TTC549 (cell line): ENCODE results near the gene SNX8.

ENCODE experiments used
- FAIRE-seq: peaks from 2 replicates; lab custom pipeline; 2012; peaks lifted over from hg19 to GRCh38; lab: Jason Lieb, UNC

The SNX8 gene

DNA sequence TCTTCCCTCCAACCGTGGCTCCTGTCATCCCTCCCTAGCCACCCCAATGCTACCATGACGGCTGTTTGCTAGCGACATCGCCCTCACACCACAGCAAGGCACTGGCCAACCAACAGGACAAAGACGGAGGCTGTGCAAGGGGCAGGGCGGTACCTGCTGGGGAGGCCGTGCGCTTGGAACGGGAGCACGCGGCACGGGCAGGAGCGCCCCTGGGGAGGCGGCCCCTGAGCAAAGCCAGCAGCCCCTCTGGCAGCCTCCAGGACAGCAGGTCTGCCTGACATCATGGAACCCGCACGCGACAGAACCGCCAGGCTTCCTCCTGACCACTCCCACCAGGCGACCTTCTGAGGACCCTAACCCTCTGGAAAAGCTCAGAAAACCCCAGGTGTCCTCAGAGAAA, 94.2 kb downstream of the SNX8 start:
- no peak for FAIRE-seq

DNA sequence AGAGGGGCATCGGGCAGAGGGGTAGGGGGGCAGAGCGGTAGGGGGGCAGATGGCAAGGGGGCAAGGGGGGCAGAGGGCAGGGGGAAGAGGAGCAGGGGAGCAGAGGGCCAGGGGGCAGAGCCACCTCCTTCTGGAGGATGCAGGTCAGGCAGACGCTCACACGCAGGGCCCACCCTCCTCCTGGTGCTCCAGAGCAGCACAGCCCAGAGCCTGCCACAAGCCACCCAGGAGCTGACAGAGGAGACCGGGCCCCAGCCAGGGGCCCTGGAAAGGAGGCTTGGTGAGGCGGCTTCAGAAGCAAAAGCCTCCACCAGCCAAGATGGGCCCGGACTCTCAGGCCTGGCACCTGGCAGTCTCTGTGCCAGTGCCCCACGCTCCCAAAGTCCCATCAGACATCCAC, 94.6 kb downstream of the SNX8 start:
- FAIRE-seq, result no peak

DNA sequence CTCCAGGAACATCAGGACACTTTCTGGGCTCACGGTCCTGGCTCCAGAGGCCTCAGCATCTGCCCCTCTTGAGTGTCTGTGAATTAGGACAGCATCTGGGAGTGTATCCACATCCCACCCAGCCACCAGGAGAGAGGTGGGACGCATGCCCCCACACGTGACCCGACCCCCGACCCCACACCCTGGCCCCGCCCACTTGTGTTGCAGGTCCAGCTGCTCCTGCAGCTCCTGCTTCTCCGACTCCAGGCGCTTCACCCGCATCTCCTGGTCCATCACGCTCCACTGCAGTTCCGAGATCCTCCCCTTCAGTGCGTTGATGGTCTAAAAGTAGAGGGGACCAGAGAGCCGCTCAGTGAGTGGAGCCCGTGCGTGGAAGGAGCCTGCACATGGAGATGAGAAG, 95.1 kb downstream of the SNX8 start:
- no peak for FAIRE-seq

DNA sequence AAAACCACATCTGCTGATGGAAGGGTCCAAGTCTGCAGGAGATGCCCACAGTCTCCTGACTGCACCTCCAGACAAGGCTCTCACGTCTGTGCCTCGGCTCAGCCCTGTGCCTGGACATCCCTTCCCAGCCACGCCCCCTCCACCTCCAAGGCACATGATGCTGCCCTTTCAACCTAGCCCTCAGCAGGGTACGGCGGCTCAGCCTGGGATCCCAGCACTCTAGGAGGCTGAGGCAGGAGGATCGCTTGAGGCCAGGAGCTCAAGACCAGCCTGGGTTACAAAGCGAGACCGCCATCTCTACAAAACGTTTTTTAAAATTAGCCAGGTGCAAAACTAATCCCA, 95.8 kb downstream of the SNX8 start:
- no peak for FAIRE-seq

DNA sequence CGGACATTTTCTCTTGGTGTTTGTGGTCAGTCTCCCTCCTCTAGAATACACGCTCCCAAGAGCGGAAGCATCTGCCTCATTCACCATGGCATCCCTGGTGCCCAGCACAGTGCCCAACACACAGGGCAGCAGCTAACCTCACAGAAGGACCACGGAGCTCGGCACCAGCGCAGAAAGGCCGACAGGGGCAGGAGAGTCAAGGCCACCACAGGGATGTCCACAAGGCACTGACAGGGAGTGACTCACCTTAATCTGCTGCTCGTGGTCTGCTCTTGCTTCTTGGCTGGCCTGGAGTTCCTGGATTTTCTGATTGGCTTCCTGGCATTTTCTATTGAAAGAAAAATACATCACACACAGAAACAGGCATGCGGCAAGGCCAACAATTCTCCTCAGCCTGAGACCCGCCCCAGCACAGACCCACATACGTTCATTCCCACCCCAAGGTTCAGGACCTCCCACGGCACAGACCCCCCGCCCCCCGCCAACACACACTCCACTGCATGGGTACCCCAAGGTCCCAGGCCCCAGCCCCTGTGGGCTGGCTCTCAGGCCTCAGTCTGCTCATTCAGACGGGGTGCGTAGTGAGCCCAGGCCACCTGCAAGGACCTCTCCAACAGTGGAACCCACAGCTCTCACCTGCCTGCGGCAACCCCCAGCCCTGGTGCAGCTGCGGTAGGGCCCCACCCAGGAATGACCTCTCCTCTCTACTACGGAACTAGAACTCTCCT, 96.4 kb downstream of the SNX8 start:
- no peak for FAIRE-seq

DNA sequence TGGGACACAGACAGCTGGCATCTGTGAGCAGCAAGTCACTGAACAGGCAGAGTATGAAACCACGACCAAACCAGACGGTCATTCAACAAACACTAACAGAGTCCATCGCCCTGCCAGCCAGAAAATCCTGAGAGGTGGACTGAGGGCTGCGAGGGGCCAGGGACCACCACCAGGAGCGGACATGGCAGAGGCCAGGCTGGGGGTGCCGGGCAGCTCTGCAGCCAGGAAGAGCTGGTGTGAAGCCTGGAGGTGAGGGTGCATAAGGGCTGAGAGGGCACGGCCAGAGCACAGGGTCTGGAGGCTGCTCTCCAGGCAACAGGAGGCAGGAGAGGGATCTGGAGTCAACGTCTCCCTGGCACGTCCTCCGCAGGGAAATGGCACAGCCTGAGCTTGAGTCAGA, 97.0 kb downstream of the SNX8 start:
- FAIRE-seq, result no peak

DNA sequence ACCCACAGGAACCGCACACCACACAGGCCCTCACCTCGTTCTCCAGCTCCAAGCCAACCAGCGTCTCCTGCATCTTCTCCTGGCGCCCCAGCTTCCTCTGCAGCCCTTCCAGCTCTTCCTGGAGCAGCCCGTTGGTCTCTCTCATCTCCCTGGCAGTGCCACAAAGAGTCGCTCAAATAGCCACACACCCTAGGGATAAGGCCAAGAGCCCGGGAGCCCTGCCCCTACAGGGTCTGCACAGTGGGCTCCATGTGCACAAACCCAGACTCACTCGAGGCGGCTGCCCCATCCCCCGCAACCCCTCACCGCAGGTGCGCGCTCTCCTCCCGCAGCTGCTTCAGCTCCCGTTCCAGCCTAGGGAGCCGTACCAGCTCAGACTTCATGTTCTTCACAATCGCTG, 98.4 kb downstream of the SNX8 start:
- FAIRE-seq, result no peak

DNA sequence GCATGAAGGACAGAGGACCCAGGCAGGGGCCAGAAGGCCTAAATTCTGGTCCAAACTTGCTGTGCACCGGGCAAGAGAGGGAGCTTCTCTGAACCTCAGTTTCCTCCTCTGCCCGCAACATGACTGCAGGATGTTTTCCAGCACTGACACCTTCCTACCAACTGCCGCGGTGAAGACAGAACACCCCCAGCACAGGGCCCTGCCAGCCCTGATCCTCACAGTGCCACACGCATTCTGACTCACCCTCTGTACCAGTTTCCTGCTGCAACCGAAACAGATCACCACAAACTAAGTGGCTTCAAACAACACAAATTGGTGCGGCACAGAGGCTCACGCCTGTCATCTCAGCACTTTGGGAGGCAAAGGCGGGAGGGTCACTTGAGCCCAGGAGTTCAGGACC, 99.6 kb downstream of the SNX8 start:
- FAIRE-seq, result no peak

DNA sequence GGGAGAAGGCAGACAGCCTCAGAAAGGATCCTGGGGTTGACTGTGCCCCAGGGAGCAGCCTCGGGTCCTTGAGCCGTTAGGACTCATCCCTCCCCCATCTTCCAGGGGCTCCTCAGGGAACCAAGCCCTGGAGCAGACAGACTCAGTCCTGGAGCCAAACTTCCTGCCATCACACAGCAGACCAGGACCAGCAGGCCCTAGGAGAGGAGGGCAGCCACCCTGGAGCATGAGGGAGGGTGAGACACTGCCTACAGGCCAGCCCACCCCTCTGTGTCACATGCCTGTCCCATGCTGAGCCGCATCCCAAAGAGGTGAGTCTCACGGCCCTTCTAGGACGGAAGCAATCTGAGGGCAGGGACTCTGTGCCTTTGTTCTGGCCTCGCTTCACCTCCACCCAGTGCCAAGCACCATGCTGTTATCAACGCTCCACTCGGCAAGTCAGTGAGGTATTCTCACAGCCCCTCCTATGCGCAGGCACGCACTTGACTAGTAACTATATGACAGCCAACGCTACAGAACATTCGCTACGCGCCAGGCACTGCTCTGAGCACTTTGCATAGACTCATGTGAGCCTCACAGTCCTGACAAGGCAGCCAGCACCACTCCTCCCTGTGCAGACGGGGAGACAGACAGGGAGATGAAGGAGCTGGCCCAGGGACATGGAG, 100.6 kb downstream of the SNX8 start:
- no peak for FAIRE-seq

DNA sequence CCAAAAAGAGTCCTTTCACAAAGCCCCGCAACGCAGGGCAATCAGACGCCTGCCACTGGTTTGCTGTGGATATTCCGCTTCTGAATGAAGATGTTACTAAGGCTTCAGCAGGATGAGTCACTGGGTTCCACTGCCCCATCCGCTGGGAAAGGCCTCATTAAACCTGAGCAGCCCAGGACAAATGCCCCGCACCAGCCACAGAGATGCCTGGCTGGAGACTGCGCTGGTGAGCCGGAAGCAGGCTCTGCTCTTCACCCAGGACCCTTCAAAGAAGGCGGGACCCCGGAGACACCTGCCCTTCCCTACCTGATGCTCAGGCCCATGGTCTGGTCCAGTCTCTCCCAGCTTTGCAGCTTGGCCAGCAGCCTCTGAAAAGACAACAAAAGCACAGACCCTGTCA, 101.3 kb downstream of the SNX8 start:
- FAIRE-seq, result no peak

DNA sequence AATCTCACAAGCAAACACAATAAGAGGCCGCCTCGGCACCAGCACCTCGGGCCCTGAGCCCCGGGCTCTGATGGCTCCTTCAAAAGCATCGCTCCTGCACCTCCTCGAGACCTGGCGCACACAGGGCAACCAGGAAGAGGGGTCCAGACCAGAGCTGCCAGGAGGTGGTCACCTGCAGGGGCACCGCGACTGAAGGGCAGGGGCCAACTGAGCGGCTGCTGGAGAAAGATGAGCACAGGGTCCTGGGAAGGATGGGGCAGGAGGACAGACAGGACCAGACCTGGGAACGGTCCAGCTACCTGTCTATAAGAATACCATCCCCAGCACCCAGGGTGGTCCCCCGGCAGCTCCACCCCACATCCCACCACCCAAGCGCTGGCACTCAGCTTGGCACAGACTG, 102.3 kb downstream of the SNX8 start:
- FAIRE-seq, result no peak

DNA sequence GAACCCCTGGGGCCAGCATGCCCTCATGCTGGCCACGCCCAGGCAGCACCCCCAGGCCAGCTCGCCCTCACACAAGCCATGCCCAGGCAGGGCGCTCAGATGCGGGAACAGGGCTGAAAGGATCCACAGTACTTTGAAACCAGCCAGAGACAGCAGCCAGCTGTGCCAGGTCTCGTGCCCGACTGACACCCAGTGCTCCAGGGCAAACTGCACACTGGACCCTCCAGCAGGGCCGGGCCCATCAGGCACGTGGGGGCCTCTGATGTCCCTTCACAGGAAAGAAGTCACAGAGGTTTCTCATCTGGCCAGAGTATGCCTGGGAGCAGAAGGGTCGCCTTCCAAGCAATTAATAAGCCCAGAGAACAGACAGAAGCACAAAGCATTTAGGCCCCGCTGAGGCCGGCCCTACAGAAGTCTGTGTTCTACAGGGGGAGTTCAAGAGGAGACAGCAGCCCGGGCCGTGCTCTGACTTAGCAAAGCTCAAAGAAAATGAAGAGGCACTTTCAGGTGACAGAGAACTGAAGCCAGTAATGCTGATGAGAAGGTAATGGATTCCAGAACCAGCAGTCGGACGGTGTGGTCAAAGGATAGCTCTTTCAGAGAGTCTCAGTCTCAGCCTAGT, 102.9 kb downstream of the SNX8 start:
- no peak for FAIRE-seq

DNA sequence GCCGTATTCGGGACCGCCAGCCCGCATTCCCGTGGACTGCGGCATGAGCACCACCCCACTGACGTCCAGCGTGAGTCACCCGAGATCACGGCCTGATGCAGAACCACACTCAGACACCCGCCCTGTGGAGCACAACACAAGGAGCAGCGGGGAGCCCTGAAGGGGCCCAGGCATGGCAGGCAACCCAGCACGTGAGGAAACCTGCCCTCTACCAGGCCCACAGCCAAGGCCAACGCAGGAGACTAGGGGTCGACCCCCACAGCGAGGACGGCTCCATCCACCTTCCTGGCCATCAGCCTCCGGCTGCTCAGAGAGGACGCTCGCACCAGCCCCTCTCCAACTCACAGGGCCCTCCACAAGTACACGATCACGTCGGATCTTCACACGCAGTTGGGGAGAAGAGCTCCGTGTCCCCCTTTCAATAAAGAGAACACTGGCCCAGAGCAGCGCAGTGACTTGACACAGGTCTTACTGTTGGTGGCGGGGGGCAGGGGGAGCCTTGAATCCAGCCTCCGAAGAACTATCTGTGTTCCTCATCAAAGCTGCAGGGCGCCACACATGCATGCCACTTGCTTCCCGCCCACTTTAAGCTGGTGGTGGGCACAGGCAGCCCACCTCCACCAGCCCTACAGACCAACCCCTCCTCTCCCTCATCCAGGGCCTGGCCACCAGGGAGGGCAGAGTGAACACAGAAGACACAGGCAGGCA, 103.5 kb downstream of the SNX8 start:
- FAIRE-seq, result no peak

DNA sequence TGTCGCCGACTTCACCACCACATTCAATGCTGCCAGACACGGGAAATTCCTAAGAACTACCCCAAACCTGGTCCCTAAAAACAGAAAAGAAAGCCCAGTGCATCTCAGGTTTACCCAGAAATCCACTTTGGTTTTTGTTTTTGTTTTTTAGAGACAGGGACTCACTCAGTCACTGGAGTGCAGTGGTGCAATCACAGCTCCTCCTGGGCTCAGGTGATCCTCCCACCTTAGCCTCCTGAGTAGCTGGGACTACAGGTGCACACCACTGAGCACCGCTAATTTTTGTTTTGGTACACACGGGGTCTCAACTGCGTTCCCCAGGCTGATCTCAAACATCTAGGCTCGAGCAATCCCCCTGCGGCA, 104.3 kb downstream of the SNX8 start:
- no peak for FAIRE-seq

DNA sequence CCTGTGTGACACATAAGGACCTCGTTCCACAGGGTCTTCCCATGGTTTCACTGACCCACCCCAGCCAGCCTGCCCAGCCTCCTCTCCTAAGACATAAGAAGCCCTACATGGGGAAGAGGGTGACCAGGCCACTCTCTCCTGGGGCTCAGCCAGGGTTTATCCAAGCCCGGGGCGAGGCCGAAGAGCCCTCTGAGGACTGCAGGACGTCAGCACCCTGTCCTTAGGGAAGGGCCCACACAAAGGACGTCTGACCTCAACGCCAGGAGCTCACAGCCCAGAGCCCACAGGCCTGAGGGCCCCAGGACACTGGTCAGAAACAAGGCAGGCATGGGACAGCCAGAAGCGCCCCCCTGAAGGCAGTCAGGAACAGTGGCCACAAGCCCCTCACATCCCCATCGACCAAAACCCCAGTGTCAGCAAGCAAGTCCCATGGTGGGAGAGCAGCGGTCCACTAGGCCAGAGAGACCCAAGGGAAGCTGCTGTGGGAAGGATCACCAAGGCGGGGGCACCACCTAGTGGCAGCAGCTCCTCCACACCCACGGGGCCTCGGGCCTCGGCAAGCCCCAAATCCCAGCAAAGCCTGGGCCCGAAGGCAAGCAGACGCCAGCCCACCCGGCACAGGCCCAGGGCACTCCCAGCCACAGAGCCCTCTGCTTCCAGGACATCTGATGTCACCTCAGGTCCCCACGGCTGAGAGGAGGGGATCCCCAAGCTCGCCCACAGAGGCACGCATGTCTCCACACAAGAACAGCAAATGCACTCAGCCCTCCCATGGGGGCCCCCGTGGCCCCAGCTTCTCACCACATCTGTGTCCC, 104.9 kb downstream of the SNX8 start:
- no peak for FAIRE-seq

DNA sequence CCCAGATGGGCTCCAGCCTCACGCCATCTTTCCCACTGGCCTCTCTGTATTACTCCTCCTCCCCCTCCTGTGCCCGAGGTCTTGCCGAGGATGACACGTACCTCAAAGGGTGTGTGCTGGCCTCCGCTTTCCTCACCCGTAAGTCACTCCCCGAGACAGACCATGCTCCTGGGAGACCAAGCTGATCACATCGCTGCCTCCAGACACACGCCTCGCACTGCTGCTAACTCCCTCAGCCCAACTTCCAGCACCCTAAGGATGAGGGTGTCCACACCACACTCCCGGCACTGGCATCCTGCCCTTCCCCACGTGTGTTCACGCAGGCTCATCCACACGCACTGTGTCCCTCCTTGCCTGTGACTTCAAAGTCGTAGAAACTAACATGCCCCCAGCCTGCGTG, 105.5 kb downstream of the SNX8 start:
- FAIRE-seq, result no peak

DNA sequence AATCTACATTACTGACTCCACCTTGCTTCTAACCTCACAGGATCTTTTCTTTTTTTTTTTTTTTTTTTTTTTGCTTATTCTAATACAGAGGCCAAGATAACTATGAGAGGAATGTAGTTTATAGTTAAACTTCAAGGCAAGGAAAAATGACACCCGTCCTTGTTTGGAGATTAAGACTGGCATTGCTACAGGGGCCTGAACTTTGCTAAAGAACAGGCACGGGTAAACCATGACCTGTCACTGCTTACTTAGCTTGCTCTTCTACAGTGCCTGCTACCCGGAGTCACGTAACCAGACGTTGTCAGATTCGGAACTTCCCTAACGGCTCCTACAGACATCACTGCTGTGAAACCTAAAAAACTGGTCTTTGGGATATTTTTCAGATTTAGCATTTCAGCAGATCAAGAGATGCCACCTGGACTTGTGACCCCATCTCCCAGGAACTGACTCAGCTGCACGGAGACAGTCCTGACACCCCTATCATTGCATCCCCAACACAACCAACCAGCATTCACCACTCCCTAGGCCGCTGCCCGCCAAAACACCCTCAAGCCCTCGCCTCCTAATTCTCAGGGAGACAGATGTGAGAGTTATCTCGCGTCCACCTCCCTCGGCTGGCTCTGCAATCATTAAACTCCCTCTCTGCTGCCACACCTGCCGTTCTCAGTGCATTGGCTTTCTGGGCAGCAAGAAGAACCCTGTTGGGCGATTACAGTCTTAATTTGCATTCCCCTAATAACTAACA, 109.0 kb downstream of the SNX8 start:
- no peak for FAIRE-seq

DNA sequence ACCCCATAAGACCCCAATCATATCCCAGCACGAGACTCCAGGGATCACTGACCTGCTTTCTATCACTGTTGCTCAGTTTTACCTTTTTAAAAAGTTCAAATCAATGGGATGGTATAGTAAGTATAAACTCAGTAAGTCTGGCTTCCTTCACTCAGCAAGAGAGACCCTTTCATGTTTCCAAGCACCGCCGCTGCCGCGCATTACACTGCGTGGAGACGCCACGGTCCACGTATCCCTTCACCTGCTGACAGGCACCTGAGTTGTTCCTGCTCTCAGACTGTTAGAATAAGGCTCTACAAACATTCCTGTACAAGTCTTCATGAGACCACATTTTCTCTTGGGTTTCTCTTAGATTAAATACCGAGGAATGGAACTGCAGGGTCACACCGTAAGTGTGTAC, 109.8 kb downstream of the SNX8 start:
- FAIRE-seq, result no peak

DNA sequence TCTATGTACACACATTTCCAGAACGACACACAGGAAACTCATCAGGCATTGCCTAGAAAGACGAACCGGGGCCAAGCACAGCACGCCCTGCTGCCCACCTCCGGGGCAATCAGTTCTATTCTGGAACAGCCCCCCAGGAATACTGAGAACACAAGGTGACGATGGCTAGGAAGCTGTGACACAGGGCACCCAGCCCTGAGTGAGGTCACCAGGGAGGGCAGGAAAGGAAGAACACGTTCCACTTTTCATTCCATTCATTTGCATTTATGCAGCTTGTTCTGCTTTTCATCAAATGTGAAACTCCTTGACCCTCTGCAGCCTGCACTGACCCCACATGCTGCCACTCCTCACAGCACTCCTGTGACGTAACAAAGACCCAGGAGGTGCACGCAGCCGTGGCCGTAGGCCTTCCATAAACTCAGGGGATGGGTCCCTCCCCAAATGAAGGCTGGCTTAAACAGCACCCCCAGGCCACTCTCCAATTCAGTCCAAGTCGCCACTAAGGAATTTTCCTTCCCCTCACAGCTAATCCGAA, 110.4 kb downstream of the SNX8 start:
- FAIRE-seq, result no peak

DNA sequence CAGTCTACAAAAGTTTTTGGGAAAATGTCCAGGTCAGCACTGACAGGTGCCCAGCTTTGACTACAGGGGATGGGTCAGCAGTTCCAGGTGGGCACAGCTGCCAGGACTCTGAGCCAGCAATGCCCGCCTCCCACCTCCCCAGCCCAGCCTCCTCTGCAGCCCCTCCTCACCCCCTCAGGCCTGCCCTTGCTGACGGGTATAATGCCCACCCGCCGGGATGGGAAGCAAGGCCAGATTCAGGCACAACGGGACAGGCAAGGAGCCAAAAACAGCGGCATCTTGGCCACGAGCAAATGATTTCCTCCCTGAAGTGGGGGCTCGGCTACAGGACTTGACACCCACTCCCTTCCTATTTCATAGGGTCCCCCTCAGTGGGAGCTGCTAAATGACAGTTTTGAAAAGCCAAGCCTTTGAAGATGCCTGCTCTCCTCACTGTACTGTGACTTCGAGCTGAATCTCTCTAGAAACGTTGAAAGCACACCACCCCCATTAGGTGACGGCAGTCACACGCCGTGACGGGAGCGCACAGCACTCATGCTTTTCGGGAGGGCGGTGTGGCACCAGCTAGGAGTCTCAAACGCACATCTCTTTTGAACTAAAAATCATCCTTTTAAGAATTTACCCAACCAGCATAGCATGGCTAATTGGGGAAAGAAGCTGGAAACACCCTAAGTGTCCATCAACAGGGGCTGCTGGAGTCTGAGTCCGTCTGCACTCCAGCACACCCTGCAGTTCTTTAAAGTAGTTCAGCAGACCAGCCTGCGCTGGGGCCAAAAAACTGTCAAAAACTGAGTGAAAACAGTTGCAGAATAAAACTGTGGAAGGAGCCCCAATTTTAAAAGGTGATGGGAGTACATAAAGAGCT, 111.1 kb downstream of the SNX8 start:
- FAIRE-seq, result no peak

DNA sequence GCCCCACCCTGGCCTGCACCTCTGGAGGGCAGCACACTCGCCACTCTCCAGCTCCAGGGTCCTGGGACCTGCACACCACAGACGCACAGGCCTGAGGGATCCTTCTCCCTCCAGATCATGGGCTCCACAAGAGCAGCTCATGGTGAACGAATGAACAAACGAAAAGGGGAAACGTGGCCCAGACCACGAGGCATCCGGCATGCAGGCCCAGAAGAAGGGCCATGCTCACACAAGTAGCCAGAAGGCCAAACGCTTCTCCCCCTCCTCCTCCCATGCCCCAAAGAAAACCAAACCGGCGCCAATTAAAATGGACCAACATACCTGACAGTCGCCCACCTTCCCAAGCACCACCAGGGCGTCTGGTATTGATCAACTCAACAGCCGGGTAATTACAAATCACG, 111.9 kb downstream of the SNX8 start:
- no peak for FAIRE-seq
